ENCODE results near the gene LRRD1. TPM values are rescaled to one million over a fixed set of nuclear protein-coding genes. Genes with fewer than 3 reads are reported as not detected.

The LRRD1 gene
- total and polyA plus RNA-seq, 2 of the 8 experiments (the other 6 are each of a cell fraction or from before 2014, with no cell fraction given) = not detected

DNA sequence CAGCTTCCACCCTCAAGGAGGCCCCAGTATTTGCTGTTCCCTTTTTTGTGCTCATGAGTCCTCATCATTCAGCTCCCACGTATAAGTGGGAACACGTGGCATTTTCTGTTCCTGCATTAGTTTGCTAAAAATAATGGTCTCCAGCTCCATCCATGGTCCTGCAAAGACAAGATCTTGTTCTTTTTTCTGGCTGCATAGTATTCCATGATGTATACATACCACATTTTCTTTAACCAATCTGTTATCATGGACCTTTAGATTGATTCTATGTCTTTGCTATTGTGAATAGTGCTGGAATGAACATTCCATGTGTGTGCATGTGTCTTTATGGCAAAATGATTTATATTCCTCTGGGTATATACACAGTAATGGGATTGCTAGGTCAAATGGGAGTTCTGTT is 49.8 kb upstream of the LRRD1 start:
- Histone ChIP-seq H3K4me3 (ENCODE audit: extremely low read depth in 1 of 4, insufficient read depth in 2 of 4, low read depth in 3 of 4, low read length in 4 of 4) (no peak overlapping the region), H3K4me2 (ENCODE audit: insufficient read depth in 1 of 2, low read depth in 2 of 2, low read length in 2 of 2) (no peak overlapping the region), H4K91ac (replicated peaks; ENCODE audit: insufficient read length, low read length) (no peak overlapping the region), H3K4me1 (replicated peaks in 1 of 4; ENCODE audit: control insufficient read depth in 3 of 4, insufficient read depth in 4 of 4, low read length in 3 of 4) (no peaks in the 10 kb centered on the region), H2BK12ac (ENCODE audit: low read depth, low read length) (no peak overlapping the region), H2AK5ac (ENCODE audit: low read depth, low read length) (no peak overlapping the region), H2BK20ac (ENCODE audit: low read length) (no peak overlapping the region), H2BK120ac (replicated peaks; ENCODE audit: low read depth, low read length) (no peak overlapping the region), H4K8ac (ENCODE audit: extremely low read depth, insufficient read depth, low read length) (no peak overlapping the region), H3K27me3 (replicated peaks in 1 of 4; ENCODE audit: control insufficient read depth in 3 of 4, extremely low read depth in 1 of 4, insufficient read depth in 3 of 4, low read length in 3 of 4) (no peaks in the 10 kb centered on the region), H3K9ac (replicated peaks in 1 of 4; ENCODE audit: extremely low read depth in 1 of 4, low read depth in 3 of 4, low read length in 3 of 4) (no peak overlapping the region), H3K36me3 (ENCODE audit: control insufficient read depth in 2 of 4, insufficient read depth in 4 of 4, low read length in 3 of 4) (peaks cover 0 to 34% (median 12%) of the 10 kb centered on the region in 4 experiments; a peak in 6 of 8 replicates), H4K20me1 (replicated peaks in 1 of 2; ENCODE audit: control insufficient read depth in 1 of 2, insufficient read depth in 2 of 2, low read length in 2 of 2) (no peaks in the 10 kb centered on the region), H2BK5ac (ENCODE audit: low read depth, low read length) (no peak overlapping the region), H3K4ac (replicated peaks; ENCODE audit: insufficient read length, low read depth, low read length) (no peak overlapping the region), H3K9me3 (ENCODE audit: insufficient read depth in 2 of 2, low read depth in 1 of 2, low read length in 1 of 2) (peaks cover 0 to 2% of the 10 kb centered on the region in 2 experiments; a peak in 1 of 4 replicates), H3K18ac (ENCODE audit: extremely low read depth, low read length) (no peak overlapping the region), H4K5ac (ENCODE audit: insufficient read length, low read depth, low read length) (no peak overlapping the region), H2AFZ (ENCODE audit: low read length) (no peak overlapping the region), H3K23ac (ENCODE audit: insufficient read length) (no peak overlapping the region), H3K14ac (ENCODE audit: insufficient read length) (no peak overlapping the region), H3K23me2 (ENCODE audit: low read depth, low read length) (no peaks in the 10 kb centered on the region), H3K27ac (ENCODE audit: low read depth, low read length) (no peak overlapping the region), H3K56ac (replicated peaks; ENCODE audit: insufficient read length, low read depth, low read length) (no peak overlapping the region), H2BK15ac (ENCODE audit: low read length) (no peak overlapping the region), H3K79me2 (ENCODE audit: control insufficient read depth in 1 of 2, insufficient read depth in 2 of 2, low read length in 2 of 2) (no peaks in the 10 kb centered on the region), H3K79me1 (ENCODE audit: low read depth, low read length) (no peaks in the 10 kb centered on the region)
- POLR2A ChIA-PET (ENCODE audit: partially characterized antibody) = interaction anchor here (0.8 kb wide), 2 partner anchors 17 to 38 kb away, joined by 3 read pairs; partner anchors contain the start of genes ANKIB1 and KRIT1
- CTCF ChIA-PET (ENCODE audit: partially characterized antibody) = interaction anchor here (0.6 to 1.0 kb wide), 2 partner anchors 17 to 540 kb away, joined by 3 read pairs; partner anchors contain the start of genes ANKIB1 and KRIT1
- FAIRE-seq (no peak), DNase-seq (ENCODE audit: low read depth in 1 of 2, low spot score in 2 of 2) (no peak)
- TF ChIP-seq KDM1A (IDR thresholded peaks at IDR 0.05; ENCODE audit: borderline replicate concordance, low read length) (0 out of 2 replicates have a peak, but pooled peaks have one; percentile 25), NANOG (IDR thresholded peaks at IDR 0.05; ENCODE audit: insufficient read depth, low read depth, low read length, poor library complexity, severe bottlenecking) (no peak)
- WGBS, 2 experiments (ENCODE audit: extremely low coverage in 1 of 2, insufficient coverage in 1 of 2, insufficient read length in 1 of 2, insufficient replicate concordance in 2 of 2, low coverage in 1 of 2, low lambda C conversion rate in 2 of 2, missing lambda C conversion rate in 1 of 2) = 89% methylated on average over 2 of the region's 2 CpGs; no CpG with 5 or more reads in 1 of the 2 experiments
